GM12874 (cell line): ENCODE results near the gene TUBB4B.

Source experiments
- CTCF ChIP-seq: IDR thresholded peaks from 2 replicates; pipeline ENCODE4 v1.5.1; 2011; ENCODE audit warnings: low read depth, mild to moderate bottlenecking, control low read depth, low read length, moderate library complexity; ENCODE audit not compliant: insufficient read depth

TUBB4B gene

GRCh38 chr9:137286975-137287383 lies 45.9 kb downstream of the TUBB4B start:
- TF ChIP-seq CTCF = peak; percentile 55

- TF ChIP-seq CTCF = no peak
Observed at GRCh38 chr9:137293094-137293481, 52.0 kb downstream of the TUBB4B start.
